ENCODE measurements around the gene MTERF4. TPM values are rescaled to one million over a fixed set of nuclear protein-coding genes. Genes with fewer than 3 reads are reported as not detected.
A peak's percentile ranks its signal among the peaks of the same experiment; 100 is the strongest.

MTERF4 gene
- total RNA-seq, 1 donor from 2014 or later = 42.2 TPM

DNA sequence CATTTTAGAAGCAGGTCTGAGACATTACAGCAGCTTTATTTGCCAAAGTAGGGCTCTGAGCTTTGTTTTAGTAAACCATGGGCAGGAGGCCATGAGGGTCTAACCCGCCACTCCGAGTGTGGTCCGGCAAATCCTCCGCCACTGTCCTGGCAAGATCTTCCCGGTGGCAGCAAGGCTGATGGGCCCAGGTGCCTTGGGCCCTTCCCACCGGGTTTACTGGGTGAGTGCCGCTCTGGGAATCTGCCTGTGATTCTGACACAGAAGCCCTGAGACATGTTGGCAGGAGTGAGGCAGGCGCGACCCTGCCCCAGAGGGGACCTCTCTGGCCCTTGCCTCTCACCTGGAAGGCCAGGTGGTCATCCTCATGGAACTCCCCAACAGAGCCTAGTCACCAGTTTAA, 29.9 kb downstream of the MTERF4 start:
- Mint-ChIP-seq H3K27ac (peak overlapping the region; percentile 53), H3K36me3 (peaks cover 2% of the 10 kb centered on the region), H3K9me3 (no peaks in the 10 kb centered on the region), H3K4me3 (no peak overlapping the region), H3K4me1 (peaks cover 5% of the 10 kb centered on the region), H3K27me3 (ENCODE audit: insufficient read depth, low read depth) (peaks cover 6% of the 10 kb centered on the region)
- Histone ChIP-seq H3K79me2 (ENCODE audit: low read depth) (no peaks in the 10 kb centered on the region), H3K9me3 (ENCODE audit: low read depth) (no peaks in the 10 kb centered on the region), H3K27me3 (no peaks in the 10 kb centered on the region), H4K20me1 (ENCODE audit: low read depth) (peaks cover 4% of the 10 kb centered on the region), H3K4me1 (no peaks in the 10 kb centered on the region), H2AFZ (replicated peaks) (no peak overlapping the region), H3K36me3 (no peaks in the 10 kb centered on the region), H3K4me3 (no peak overlapping the region), H3K27ac (no peak overlapping the region), H3K4me2 (no peak overlapping the region), H3K9ac (no peak overlapping the region), H3F3A (ENCODE audit: low read depth) (no peaks in the 10 kb centered on the region)
- no peak for DNase-seq (ENCODE audit: low spot score)
- TF ChIP-seq EZH2phosphoT487 (IDR thresholded peaks at IDR 0.05) (no peak), EZH2 (IDR thresholded peaks at IDR 0.05) (no peak)
- TF ChIP-seq, protein P1, sequence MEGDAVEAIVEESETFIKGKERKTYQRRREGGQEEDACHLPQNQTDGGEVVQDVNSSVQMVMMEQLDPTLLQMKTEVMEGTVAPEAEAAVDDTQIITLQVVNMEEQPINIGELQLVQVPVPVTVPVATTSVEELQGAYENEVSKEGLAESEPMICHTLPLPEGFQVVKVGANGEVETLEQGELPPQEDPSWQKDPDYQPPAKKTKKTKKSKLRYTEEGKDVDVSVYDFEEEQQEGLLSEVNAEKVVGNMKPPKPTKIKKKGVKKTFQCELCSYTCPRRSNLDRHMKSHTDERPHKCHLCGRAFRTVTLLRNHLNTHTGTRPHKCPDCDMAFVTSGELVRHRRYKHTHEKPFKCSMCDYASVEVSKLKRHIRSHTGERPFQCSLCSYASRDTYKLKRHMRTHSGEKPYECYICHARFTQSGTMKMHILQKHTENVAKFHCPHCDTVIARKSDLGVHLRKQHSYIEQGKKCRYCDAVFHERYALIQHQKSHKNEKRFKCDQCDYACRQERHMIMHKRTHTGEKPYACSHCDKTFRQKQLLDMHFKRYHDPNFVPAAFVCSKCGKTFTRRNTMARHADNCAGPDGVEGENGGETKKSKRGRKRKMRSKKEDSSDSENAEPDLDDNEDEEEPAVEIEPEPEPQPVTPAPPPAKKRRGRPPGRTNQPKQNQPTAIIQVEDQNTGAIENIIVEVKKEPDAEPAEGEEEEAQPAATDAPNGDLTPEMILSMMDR (IDR thresholded peaks at IDR 0.05) = no peak

DNA sequence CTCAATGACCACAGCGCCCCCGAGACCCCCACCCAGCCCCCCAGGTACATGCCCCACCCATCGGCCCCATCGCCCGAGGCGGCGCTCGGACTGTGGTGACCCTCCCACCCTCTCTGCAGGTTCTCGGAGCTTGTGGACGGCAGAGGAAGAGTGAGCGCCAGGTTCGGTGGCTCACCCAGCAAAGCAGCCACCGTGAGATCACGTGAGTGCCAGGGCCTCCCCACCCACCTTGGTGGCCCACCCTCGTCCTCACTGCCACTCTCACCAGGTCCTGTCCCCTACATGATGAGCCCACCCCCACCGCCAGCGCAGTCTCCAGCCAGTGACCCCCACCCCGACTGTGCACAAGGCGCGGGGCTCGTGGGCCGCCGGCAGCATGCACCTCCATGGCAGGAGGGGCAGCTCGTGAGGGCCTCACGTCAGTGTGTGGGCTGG, 30.4 kb downstream of the MTERF4 start:
- Mint-ChIP-seq H3K27me3 (ENCODE audit: insufficient read depth, low read depth) (peaks cover 6% of the 10 kb centered on the region), H3K4me3 (no peak overlapping the region), H3K9me3 (no peaks in the 10 kb centered on the region), H3K4me1 (peaks cover 5% of the 10 kb centered on the region), H3K36me3 (peaks cover 2% of the 10 kb centered on the region), H3K27ac (no peak overlapping the region)
- H3K9me3 ChIP-seq (ENCODE audit: low read depth) = no peaks in the 10 kb centered on the region
- H3K36me3 ChIP-seq = no peaks in the 10 kb centered on the region
- no peak for TF ChIP-seq EZH2phosphoT487 (IDR thresholded peaks at IDR 0.05)
- TF ChIP-seq, protein P1 (IDR thresholded peaks at IDR 0.05) = no peak
- no peak for TF ChIP-seq EZH2 (IDR thresholded peaks at IDR 0.05)
- no peak overlapping the region for H3K4me2 ChIP-seq
- no peak for DNase-seq (ENCODE audit: low spot score)
- no peaks in the 10 kb centered on the region for H3K79me2 ChIP-seq (ENCODE audit: low read depth)
- H4K20me1 ChIP-seq (ENCODE audit: low read depth) = peaks cover 6% of the 10 kb centered on the region
- H3F3A ChIP-seq (ENCODE audit: low read depth) = no peaks in the 10 kb centered on the region
- H3K27me3 ChIP-seq = no peaks in the 10 kb centered on the region
- H3K9ac ChIP-seq = no peak overlapping the region
- no peak overlapping the region for H3K4me3 ChIP-seq
- no peak overlapping the region for H3K27ac ChIP-seq
- no peaks in the 10 kb centered on the region for H3K4me1 ChIP-seq
- H2AFZ ChIP-seq (replicated peaks) = no peak overlapping the region

DNA sequence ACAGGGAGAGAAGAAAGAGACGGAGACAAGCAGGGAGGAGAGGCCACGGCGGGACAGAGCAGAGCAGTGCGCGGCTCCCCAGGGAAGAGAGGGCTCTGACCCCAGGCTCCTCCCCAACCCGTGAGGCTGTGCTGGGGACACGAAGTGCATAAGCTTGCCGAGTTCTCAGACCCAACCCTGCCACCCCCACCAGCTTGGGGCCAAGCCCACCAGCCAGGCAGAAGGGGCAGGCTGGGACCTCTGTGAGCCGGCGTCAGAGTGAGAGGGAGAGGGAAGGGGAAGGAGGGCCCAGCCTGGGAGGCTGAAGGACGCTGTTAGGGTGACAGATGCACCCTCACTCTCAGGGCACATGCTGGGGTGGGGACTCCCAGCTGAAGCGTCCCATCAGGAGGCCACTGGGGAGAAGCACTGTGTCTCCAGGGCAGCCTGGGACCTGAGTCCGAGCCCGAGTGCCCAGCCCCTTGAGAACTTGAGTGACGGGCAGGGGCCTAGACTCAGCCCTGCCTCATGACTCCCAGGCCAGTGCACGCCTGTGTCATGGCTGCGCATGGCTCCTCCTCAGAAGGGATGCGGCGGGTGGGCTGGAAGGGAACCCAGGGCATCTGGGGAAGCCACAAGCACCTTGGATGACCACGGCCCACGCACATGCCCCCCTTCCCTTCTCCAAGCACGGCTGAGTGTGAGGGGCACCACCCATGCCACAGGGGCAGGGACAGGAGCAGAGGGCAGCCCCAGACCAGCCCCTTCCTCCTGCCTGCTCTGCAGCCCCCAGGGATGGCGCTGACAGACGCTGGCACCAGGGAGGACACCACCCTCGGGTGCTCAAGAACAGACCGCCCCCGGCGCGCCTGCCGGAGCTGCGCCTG, 31.0 kb downstream of the MTERF4 start:
- Histone ChIP-seq H3F3A (ENCODE audit: low read depth) (no peaks in the 10 kb centered on the region), H3K4me3 (no peak overlapping the region), H3K9ac (no peak overlapping the region), H2AFZ (replicated peaks) (no peak overlapping the region), H3K4me1 (no peaks in the 10 kb centered on the region), H3K9me3 (ENCODE audit: low read depth) (no peaks in the 10 kb centered on the region), H4K20me1 (ENCODE audit: low read depth) (peaks cover 8% of the 10 kb centered on the region), H3K27me3 (no peaks in the 10 kb centered on the region), H3K4me2 (no peak overlapping the region), H3K36me3 (no peaks in the 10 kb centered on the region), H3K79me2 (ENCODE audit: low read depth) (no peaks in the 10 kb centered on the region), H3K27ac (no peak overlapping the region)
- peaks cover 5% of the 10 kb centered on the region for H3K4me1 Mint-ChIP-seq
- H3K27ac Mint-ChIP-seq = peak overlapping the region; percentile 15
- peaks cover 6% of the 10 kb centered on the region for H3K27me3 Mint-ChIP-seq (ENCODE audit: insufficient read depth, low read depth)
- H3K4me3 Mint-ChIP-seq = no peak overlapping the region
- H3K9me3 Mint-ChIP-seq = no peaks in the 10 kb centered on the region
- DNase-seq (ENCODE audit: low spot score) = no peak
- H3K36me3 Mint-ChIP-seq = peaks cover 2% of the 10 kb centered on the region
- TF ChIP-seq EZH2phosphoT487 (IDR thresholded peaks at IDR 0.05) (no peak), EZH2 (IDR thresholded peaks at IDR 0.05) (no peak)
- TF ChIP-seq, protein P1 (IDR thresholded peaks at IDR 0.05) = no peak

All from neural progenitor cell (in vitro differentiated cells).